HL-60 (cell line): ENCODE data around the gene ACADS.

Experiments used
- POLR2AphosphoS5 ChIP-seq: IDR thresholded peaks from 2 replicates; pipeline ENCODE4 v1.6.1; 2012; ENCODE audit warnings: low read depth
- TF ChIP-seq, protein P1 (sequence below): IDR thresholded peaks from one replicate; pipeline ENCODE4 v1.5.1; 2011; ENCODE audit warnings: low read length, control low read depth, inconsistent platforms; ENCODE audit not compliant: insufficient read depth
- TF ChIP-seq, protein P2 (sequence below): IDR thresholded peaks from 2 replicates; pipeline ENCODE4 v1.6.1; 2012; ENCODE audit warnings: low read depth; ENCODE audit not compliant: insufficient replicate concordance

DNA sequence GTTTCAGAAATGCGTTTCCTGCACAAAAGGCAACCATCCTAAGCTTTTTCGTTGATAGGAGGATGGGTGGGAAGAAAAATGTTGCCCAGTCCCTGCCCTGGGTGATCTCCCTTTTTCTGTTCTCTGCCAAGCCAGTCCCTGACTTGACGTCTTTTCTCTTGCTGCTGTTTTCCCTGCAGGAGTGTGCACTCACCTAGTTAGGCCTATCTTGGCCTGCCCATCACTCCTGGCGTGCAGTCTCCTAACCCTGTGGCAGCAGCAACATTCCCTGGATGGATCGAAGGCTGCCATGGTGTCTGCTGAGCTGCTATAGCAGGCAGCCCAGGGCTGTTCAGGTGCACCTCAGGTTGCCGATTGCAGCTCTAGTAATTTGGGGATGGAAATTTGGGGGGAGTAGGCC lies 14.2 kb upstream of the ACADS start:
- TF ChIP-seq, protein P1, sequence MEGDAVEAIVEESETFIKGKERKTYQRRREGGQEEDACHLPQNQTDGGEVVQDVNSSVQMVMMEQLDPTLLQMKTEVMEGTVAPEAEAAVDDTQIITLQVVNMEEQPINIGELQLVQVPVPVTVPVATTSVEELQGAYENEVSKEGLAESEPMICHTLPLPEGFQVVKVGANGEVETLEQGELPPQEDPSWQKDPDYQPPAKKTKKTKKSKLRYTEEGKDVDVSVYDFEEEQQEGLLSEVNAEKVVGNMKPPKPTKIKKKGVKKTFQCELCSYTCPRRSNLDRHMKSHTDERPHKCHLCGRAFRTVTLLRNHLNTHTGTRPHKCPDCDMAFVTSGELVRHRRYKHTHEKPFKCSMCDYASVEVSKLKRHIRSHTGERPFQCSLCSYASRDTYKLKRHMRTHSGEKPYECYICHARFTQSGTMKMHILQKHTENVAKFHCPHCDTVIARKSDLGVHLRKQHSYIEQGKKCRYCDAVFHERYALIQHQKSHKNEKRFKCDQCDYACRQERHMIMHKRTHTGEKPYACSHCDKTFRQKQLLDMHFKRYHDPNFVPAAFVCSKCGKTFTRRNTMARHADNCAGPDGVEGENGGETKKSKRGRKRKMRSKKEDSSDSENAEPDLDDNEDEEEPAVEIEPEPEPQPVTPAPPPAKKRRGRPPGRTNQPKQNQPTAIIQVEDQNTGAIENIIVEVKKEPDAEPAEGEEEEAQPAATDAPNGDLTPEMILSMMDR, result no peak
- TF ChIP-seq, protein P2, sequence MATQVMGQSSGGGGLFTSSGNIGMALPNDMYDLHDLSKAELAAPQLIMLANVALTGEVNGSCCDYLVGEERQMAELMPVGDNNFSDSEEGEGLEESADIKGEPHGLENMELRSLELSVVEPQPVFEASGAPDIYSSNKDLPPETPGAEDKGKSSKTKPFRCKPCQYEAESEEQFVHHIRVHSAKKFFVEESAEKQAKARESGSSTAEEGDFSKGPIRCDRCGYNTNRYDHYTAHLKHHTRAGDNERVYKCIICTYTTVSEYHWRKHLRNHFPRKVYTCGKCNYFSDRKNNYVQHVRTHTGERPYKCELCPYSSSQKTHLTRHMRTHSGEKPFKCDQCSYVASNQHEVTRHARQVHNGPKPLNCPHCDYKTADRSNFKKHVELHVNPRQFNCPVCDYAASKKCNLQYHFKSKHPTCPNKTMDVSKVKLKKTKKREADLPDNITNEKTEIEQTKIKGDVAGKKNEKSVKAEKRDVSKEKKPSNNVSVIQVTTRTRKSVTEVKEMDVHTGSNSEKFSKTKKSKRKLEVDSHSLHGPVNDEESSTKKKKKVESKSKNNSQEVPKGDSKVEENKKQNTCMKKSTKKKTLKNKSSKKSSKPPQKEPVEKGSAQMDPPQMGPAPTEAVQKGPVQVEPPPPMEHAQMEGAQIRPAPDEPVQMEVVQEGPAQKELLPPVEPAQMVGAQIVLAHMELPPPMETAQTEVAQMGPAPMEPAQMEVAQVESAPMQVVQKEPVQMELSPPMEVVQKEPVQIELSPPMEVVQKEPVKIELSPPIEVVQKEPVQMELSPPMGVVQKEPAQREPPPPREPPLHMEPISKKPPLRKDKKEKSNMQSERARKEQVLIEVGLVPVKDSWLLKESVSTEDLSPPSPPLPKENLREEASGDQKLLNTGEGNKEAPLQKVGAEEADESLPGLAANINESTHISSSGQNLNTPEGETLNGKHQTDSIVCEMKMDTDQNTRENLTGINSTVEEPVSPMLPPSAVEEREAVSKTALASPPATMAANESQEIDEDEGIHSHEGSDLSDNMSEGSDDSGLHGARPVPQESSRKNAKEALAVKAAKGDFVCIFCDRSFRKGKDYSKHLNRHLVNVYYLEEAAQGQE, result no peak
- TF ChIP-seq POLR2AphosphoS5, result no peak
